Activated B cell treated with CpG ODN at 0.5 μM for 24 hours (primary cell): ENCODE data around the gene ADSS1. TPM values are rescaled to one million over a fixed set of nuclear protein-coding genes. Genes with fewer than 3 reads are reported as not detected.

Experiments used
- ATAC-seq: fragments of 200-7000 bp; cut with Tn5 transposase; one replicate; pipeline ENCODE4 v1.10.0; 2021; ENCODE audit warnings: low read depth, mild to moderate bottlenecking, moderate library complexity
- CTCF ChIA-PET: fragments of 350-600 bp; sonication (Branson Sonifier 250); formaldehyde crosslinking; loops from one replicate; lab custom pipeline; 2021; ENCODE audit warnings: antibody characterized with exemption; lab: Charles Lee
- POLR2A ChIA-PET: fragments of 350-600 bp; sonication (Branson Sonifier 250); formaldehyde crosslinking; loops from one replicate; lab custom pipeline; 2021; ENCODE audit warnings: antibody characterized with exemption; lab: Charles Lee
- DNase-seq: peaks from one replicate; pipeline ENCODE4 v3.0.0; 2022
- H3K27ac Mint-ChIP-seq: one replicate; pipeline ENCODE4 v1.8.0; 2020; ENCODE audit warnings: mixed read lengths
- H3K27me3 Mint-ChIP-seq: one replicate; pipeline ENCODE4 v1.8.0; 2021; ENCODE audit warnings: mixed read lengths
- H3K36me3 Mint-ChIP-seq: one replicate; pipeline ENCODE4 v1.8.0; 2021; ENCODE audit warnings: low read depth, mixed read lengths
- H3K4me1 Mint-ChIP-seq: one replicate; pipeline ENCODE4 v1.8.0; 2021; ENCODE audit warnings: mixed read lengths
- H3K4me3 Mint-ChIP-seq: one replicate; pipeline ENCODE4 v1.8.0; 2020; ENCODE audit warnings: mild to moderate bottlenecking, mixed read lengths
- H3K9me3 Mint-ChIP-seq: one replicate; pipeline ENCODE4 v1.8.0; 2020; ENCODE audit warnings: mixed read lengths
- CTCF ChIP-seq: fragments of 200-600 bp; IDR thresholded peaks from one replicate; pipeline ENCODE4 v1.8.0; 2022; ENCODE audit warnings: antibody characterized with exemption, mild to moderate bottlenecking
- intact Hi-C: fragments of 100-400 bp; cut with micrococcal nuclease; formaldehyde crosslinking; loops from one replicate; pipeline ENCODE4 v1.15.1; 2024
- total RNA-seq: library from RNA; stranded (reverse); gene quantifications from 2 replicates; pipeline ENCODE4 v1.2.3, GENCODE V29; 2022

ADSS1 gene
- total RNA-seq, 1 donor from 2014 or later = 0.18 TPM

DNA sequence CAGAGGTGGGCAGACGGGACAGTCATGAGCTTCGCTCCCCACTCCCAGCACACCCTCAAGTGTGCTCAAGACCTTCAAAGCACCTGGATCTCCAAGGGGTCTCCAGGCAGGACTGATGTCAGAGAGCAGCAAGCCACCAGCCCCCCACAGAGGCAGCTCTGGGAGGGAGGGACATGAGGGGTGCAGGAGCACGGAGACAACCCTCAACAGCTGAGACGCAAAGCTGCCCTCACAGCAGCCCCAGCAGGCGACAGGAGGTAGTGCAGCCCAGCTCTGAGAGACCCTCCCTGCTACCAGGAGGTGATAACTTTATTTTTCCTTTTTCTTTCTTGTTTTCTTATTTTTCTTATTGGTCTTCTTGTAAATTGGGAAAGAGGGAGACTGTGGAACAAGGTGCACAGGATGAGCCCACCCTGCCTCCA, 46.8 kb downstream of the ADSS1 start:
- ATAC-seq (no peak), DNase-seq (no peak)
- ChIA-PET POLR2A (no interaction called here), CTCF (interaction anchor here (6.7 kb wide), 1 partner anchor 55 kb away, joined by 59 read pairs; no protein-coding TSS in a partner anchor)
- Mint-ChIP-seq H3K4me1 (peaks cover 3% of the 10 kb centered on the region), H3K27me3 (no peaks in the 10 kb centered on the region), H3K9me3 (peaks cover 2% of the 10 kb centered on the region), H3K27ac (no peak overlapping the region), H3K4me3 (no peak overlapping the region), H3K36me3 (peaks cover 34% of the 10 kb centered on the region)
- TF ChIP-seq CTCF = no peak
- intact Hi-C loops = no loop called here

DNA sequence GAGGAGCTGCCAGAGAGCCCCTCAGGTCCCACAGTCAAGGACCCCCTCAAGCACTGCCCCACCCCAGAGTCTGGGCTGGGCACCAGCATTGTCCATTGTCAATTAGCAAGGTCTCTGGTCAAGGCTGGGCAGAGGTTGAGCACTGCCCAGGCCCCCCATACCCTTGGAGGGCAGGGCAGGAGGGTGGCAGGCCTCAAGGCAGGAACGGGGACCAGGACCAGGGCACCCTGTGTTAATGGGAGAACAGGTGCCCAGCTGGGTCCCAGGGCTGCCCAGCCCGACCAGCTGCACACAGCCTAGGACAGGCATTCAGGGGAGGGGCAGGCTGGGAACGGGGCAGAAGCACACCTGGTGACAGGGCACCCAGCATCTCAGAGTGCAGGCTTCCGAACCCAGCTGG, 47.3 kb downstream of the ADSS1 start:
- Mint-ChIP-seq H3K27me3 (no peaks in the 10 kb centered on the region), H3K9me3 (peaks cover 2% of the 10 kb centered on the region), H3K4me3 (no peak overlapping the region), H3K36me3 (peaks cover 35% of the 10 kb centered on the region), H3K27ac (no peak overlapping the region), H3K4me1 (peaks cover 3% of the 10 kb centered on the region)
- ATAC-seq (no peak), DNase-seq (no peak)
- intact Hi-C loops = no loop called here
- no peak for TF ChIP-seq CTCF
- CTCF ChIA-PET = interaction anchor here (6.7 kb wide), 1 partner anchor 55 kb away, joined by 59 read pairs; no protein-coding TSS in a partner anchor
- POLR2A ChIA-PET = no interaction called here

- DNase-seq (no peak), ATAC-seq (no peak)
- H3K4me3 Mint-ChIP-seq = no peak overlapping the region
- ChIA-PET CTCF (no interaction called here), POLR2A (no interaction called here)
- intact Hi-C loops = no loop called here
- peaks cover 3% of the 10 kb centered on the region for H3K4me1 Mint-ChIP-seq
- peaks cover 38% of the 10 kb centered on the region for H3K36me3 Mint-ChIP-seq
- H3K27me3 Mint-ChIP-seq = no peaks in the 10 kb centered on the region
- TF ChIP-seq CTCF = no peak
- no peak overlapping the region for H3K27ac Mint-ChIP-seq
- peaks cover 2% of the 10 kb centered on the region for H3K9me3 Mint-ChIP-seq
Measured at GRCh38 chr14:104771918-104772706, 48.1 kb downstream of the ADSS1 start.

GRCh38 chr14:104772707-104773504, 48.9 kb downstream of the ADSS1 start:
- DNase-seq = no peak

More at GRCh38 chr14:104772707-104773504, 48.9 kb downstream of the ADSS1 start:
- H3K4me1 Mint-ChIP-seq = peaks cover 3% of the 10 kb centered on the region
- H3K27ac Mint-ChIP-seq = no peak overlapping the region
- ChIA-PET POLR2A (no interaction called here), CTCF (no interaction called here)
- ATAC-seq = no peak
- intact Hi-C loops = no loop called here
- peaks cover 38% of the 10 kb centered on the region for H3K36me3 Mint-ChIP-seq
- H3K9me3 Mint-ChIP-seq = peaks cover 2% of the 10 kb centered on the region
- TF ChIP-seq CTCF = no peak
- no peaks in the 10 kb centered on the region for H3K27me3 Mint-ChIP-seq
- no peak overlapping the region for H3K4me3 Mint-ChIP-seq
